SK-N-SH treated with all-trans-retinoic acid at 6 μM for 48 hours (cell line): ENCODE results near the gene SLC2A13.

Experiments
- ARNTL ChIP-seq: fragments of 450-650 bp; formaldehyde crosslinking; IDR thresholded peaks from 2 replicates; pipeline ENCODE4 v1.5.0; 2020; ENCODE audit warnings: low read depth, mild to moderate bottlenecking, moderate library complexity, borderline replicate concordance
- BACH2 ChIP-seq: fragments of 250-450 bp; sonication (Bioruptor Pico); IDR thresholded peaks from 2 replicates; pipeline ENCODE4 v1.9.0; 2021; ENCODE audit warnings: mild to moderate bottlenecking, borderline replicate concordance
- ISL1 ChIP-seq: fragments of 250-450 bp; sonication (Bioruptor Pico); IDR thresholded peaks from 2 replicates; pipeline ENCODE4 v2.1.2; 2022; ENCODE audit warnings: mild to moderate bottlenecking, moderate library complexity
- PATZ1 ChIP-seq: fragments of 250-450 bp; sonication (Bioruptor Pico); IDR thresholded peaks from 2 replicates; pipeline ENCODE4 v1.8.0; 2020; ENCODE audit warnings: mild to moderate bottlenecking, moderate library complexity, borderline replicate concordance
- PPARA ChIP-seq: fragments of 250-450 bp; sonication (Bioruptor Pico); IDR thresholded peaks from 2 replicates; pipeline ENCODE4 v1.5.0; 2020; ENCODE audit warnings: mild to moderate bottlenecking, borderline replicate concordance
- RARB ChIP-seq: fragments of 250-450 bp; sonication (Bioruptor Pico); IDR thresholded peaks from 2 replicates; pipeline ENCODE4 v1.8.0; 2021; ENCODE audit warnings: mild to moderate bottlenecking, moderate library complexity
- ZC3H10 ChIP-seq: fragments of 250-450 bp; sonication (Bioruptor Pico); IDR thresholded peaks from 2 replicates; pipeline ENCODE4 v1.5.1; 2021; ENCODE audit warnings: mild to moderate bottlenecking, moderate library complexity
- ZFP30 ChIP-seq: fragments of 450-650 bp; formaldehyde crosslinking; IDR thresholded peaks from 2 replicates; pipeline ENCODE4 v1.5.0; 2022; ENCODE audit warnings: mild to moderate bottlenecking, moderate library complexity
- ZNF70 ChIP-seq: fragments of 450-650 bp; formaldehyde crosslinking; IDR thresholded peaks from 2 replicates; pipeline ENCODE4 v1.5.0; 2020; ENCODE audit warnings: mild to moderate bottlenecking, moderate library complexity

DNA sequence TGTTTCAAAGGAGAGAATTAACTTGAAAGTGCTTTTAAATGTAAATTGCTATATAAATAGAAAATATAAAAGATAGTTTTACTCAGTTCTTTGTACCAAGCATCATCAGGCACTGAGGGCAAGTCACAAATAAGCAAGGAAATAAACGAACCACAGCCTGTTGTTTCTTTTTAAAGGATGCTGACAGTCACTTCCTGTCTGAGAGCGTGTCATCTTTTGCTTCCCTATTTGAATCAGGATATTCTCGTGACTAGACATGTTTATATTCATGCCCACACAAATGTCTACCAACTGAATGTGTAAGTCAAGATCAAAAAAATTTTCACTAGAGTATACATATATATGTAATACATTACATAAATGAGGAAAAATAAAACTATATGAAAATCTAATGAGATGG, 31.4 kb upstream of the SLC2A13 start:
- TF ChIP-seq ARNTL (CRISPR knock-in tag) (no peak), PPARA (CRISPR knock-in tag) (no peak), ZFP30 (CRISPR knock-in tag) (no peak), ZNF70 (CRISPR knock-in tag) (no peak), ISL1 (CRISPR knock-in tag) (no peak), RARB (CRISPR knock-in tag) (no peak), PATZ1 (no peak), BACH2 (CRISPR knock-in tag) (no peak), ZC3H10 (CRISPR knock-in tag) (no peak)
